ENCODE data around the gene PRKCA. TPM values are rescaled to one million over a fixed set of nuclear protein-coding genes. Genes with fewer than 3 reads are reported as not detected.

Gene PRKCA
- total RNA-seq, 1 experiment from 2014 or later: 20.7 TPM

DNA sequence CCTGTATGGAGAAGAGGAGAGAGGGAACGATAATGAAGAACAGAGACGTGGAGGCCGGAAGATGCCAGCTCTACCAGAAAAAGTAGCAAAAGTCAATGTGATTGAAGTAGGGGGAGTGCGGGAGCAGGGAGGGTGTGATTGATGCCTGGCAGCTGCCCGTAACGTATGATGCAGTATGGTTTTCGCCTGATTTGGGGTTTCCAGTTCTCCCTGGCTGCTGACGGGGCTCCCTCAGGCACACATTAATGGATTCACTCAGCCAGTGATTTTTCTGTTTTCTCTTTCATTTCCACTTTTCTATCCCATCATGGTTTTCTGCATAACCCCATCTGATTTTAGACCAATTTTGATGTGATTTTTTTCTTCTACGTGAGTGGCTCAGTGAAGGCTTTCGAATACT, 62.1 kb downstream of the PRKCA start:
- TF ChIP-seq, protein P1, sequence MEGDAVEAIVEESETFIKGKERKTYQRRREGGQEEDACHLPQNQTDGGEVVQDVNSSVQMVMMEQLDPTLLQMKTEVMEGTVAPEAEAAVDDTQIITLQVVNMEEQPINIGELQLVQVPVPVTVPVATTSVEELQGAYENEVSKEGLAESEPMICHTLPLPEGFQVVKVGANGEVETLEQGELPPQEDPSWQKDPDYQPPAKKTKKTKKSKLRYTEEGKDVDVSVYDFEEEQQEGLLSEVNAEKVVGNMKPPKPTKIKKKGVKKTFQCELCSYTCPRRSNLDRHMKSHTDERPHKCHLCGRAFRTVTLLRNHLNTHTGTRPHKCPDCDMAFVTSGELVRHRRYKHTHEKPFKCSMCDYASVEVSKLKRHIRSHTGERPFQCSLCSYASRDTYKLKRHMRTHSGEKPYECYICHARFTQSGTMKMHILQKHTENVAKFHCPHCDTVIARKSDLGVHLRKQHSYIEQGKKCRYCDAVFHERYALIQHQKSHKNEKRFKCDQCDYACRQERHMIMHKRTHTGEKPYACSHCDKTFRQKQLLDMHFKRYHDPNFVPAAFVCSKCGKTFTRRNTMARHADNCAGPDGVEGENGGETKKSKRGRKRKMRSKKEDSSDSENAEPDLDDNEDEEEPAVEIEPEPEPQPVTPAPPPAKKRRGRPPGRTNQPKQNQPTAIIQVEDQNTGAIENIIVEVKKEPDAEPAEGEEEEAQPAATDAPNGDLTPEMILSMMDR (IDR thresholded peaks at IDR 0.05; ENCODE audit: unreplicated experiment): no peak
- Mint-ChIP-seq H3K4me1 (ENCODE audit: insufficient read depth, unreplicated experiment) (no peaks in the 10 kb centered on the region), H3K27ac (ENCODE audit: low read depth, unreplicated experiment) (no peak overlapping the region), H3K27me3 (ENCODE audit: insufficient read depth, unreplicated experiment) (no peaks in the 10 kb centered on the region), H3K9me3 (ENCODE audit: unreplicated experiment) (no peaks in the 10 kb centered on the region), H3K36me3 (ENCODE audit: insufficient read depth, unreplicated experiment) (peaks cover 4% of the 10 kb centered on the region), H3K4me3 (ENCODE audit: unreplicated experiment) (no peak overlapping the region)
- POLR2A ChIA-PET: no interaction called here
- no peak for DNase-seq (ENCODE audit: unreplicated experiment)
- no TSS peak for BruUV-seq (replicated peaks)
- CTCF ChIA-PET: no interaction called here
- intact Hi-C loops (cut with micrococcal nuclease): no loop called here

DNA sequence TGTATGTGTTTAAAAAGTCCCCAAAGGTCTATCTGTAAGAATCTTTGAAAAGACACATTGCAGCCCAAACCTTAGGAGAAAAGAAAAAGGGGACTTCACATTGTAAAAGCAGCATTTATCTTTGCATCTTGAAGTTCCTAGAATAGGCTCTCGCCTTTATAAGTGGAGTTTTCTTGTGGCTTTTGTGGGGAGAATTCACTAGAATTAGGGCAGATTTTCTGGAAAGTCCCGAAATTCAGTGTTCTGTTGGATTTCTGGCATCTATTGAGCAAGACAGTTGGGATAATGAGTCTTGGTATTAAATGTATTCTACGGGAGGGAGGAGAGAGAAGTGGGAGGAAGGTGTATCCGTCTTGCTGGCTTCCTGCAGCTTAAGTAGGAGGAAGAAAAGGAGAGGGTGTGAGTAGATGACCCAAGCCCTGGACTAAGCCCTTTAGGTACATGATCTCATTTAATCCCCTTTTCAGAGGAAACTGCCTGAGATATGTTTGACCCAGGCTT, 62.6 kb downstream of the PRKCA start:
- CTCF ChIA-PET: no interaction called here
- intact Hi-C loops (cut with micrococcal nuclease): no loop called here
- Mint-ChIP-seq H3K9me3 (ENCODE audit: unreplicated experiment) (no peaks in the 10 kb centered on the region), H3K36me3 (ENCODE audit: insufficient read depth, unreplicated experiment) (peaks cover 4% of the 10 kb centered on the region), H3K4me3 (ENCODE audit: unreplicated experiment) (no peak overlapping the region), H3K4me1 (ENCODE audit: insufficient read depth, unreplicated experiment) (no peaks in the 10 kb centered on the region), H3K27ac (ENCODE audit: low read depth, unreplicated experiment) (no peak overlapping the region), H3K27me3 (ENCODE audit: insufficient read depth, unreplicated experiment) (no peaks in the 10 kb centered on the region)
- no TSS peak for BruUV-seq (replicated peaks)
- no peak for DNase-seq (ENCODE audit: unreplicated experiment)
- POLR2A ChIA-PET: no interaction called here
- TF ChIP-seq, protein P1 (IDR thresholded peaks at IDR 0.05; ENCODE audit: unreplicated experiment): no peak

DNA sequence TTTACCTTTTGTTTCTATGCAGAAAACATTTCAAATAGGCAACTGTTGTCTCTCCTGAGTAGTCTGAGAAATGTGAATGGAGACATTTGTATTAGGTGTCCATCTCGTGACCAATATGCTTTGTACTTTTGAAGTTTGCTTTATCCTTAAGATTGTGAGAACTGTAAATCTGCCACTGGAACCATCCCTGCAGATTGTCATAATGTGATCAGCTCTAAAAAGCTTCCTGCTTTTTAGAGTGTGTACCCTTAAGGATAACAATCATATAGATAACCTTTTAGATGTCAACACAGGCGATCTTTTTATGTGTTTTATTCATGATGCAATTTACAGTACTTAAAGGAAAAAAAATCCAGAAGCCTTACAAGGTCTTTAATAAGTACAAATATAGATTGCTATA, 63.5 kb downstream of the PRKCA start:
- ChIA-PET POLR2A (no interaction called here), CTCF (no interaction called here)
- Mint-ChIP-seq H3K27ac (ENCODE audit: low read depth, unreplicated experiment) (no peak overlapping the region), H3K36me3 (ENCODE audit: insufficient read depth, unreplicated experiment) (peaks cover 1% of the 10 kb centered on the region), H3K4me1 (ENCODE audit: insufficient read depth, unreplicated experiment) (no peaks in the 10 kb centered on the region), H3K27me3 (ENCODE audit: insufficient read depth, unreplicated experiment) (no peaks in the 10 kb centered on the region), H3K9me3 (ENCODE audit: unreplicated experiment) (no peaks in the 10 kb centered on the region), H3K4me3 (ENCODE audit: unreplicated experiment) (no peak overlapping the region)
- TF ChIP-seq, protein P1 (IDR thresholded peaks at IDR 0.05; ENCODE audit: unreplicated experiment): no peak
- DNase-seq (ENCODE audit: unreplicated experiment): no peak
- intact Hi-C loops (cut with micrococcal nuclease): no loop called here
- no TSS peak for BruUV-seq (replicated peaks)

DNA sequence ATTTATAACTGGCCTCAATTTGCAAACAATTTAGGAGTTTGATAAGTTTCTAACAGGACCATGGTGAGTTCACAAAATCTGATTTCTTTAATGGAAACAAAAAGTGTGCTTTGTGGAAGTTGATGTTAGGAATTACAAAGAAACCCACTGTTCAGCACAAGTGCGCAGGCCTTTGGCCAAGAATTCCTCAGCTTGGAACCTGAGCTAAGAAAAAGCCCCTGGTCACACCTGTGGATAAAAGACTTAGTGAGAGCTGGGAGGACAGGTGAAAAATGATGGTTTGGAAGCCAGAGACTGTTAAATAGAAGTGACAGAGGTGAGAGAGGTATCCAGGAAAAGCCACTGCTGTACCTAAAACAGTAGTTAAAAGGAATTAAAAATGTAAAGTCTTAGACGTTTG, 64.7 kb downstream of the PRKCA start:
- Mint-ChIP-seq H3K27me3 (ENCODE audit: insufficient read depth, unreplicated experiment) (no peaks in the 10 kb centered on the region), H3K4me1 (ENCODE audit: insufficient read depth, unreplicated experiment) (no peaks in the 10 kb centered on the region), H3K27ac (ENCODE audit: low read depth, unreplicated experiment) (no peak overlapping the region), H3K9me3 (ENCODE audit: unreplicated experiment) (no peaks in the 10 kb centered on the region), H3K36me3 (ENCODE audit: insufficient read depth, unreplicated experiment) (no peaks in the 10 kb centered on the region), H3K4me3 (ENCODE audit: unreplicated experiment) (no peak overlapping the region)
- no TSS peak for BruUV-seq (replicated peaks)
- POLR2A ChIA-PET: no interaction called here
- DNase-seq (ENCODE audit: unreplicated experiment): no peak
- intact Hi-C loops (cut with micrococcal nuclease): no loop called here
- TF ChIP-seq, protein P1 (IDR thresholded peaks at IDR 0.05; ENCODE audit: unreplicated experiment): no peak
- CTCF ChIA-PET: interaction anchor here (0.6 kb wide), 1 partner anchor 164 kb away, joined by 3 read pairs; no protein-coding TSS in a partner anchor

Measured in MCF 10A (cell line).